ENCODE measurements around the gene NEFH. TPM values are rescaled to one million over a fixed set of nuclear protein-coding genes. Genes with fewer than 3 reads are reported as not detected.

The NEFH gene
- total RNA-seq, 1 donor from 2014 or later, result 2.9 TPM

DNA sequence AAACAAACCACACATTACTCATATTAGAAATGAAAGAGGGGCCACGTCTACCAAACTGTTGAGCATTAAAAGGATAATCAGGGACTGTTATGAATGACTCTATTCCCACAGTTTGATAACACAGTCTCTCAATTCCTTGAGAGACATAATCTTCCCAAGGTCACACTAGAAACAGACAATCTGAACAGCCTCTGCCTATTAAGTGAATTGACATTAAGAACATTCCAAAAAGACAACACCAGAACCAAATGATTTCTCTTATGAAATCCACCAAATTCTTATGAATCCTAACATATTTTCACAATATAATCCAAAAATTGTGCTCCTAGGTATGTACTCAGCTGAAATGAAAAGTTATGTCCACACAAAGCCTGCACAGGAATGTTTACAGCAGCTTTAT lies 37.0 kb upstream of the NEFH start:
- Mint-ChIP-seq H3K36me3 (ENCODE audit: low read depth) (no peaks in the 10 kb centered on the region), H3K4me3 (no peak overlapping the region), H3K27me3 (ENCODE audit: low read depth) (peaks cover 2% of the 10 kb centered on the region), H3K4me1 (peaks cover 3% of the 10 kb centered on the region), H3K9me3 (no peaks in the 10 kb centered on the region), H3K27ac (ENCODE audit: unreplicated experiment) (no peak overlapping the region)
- TF ChIP-seq, protein P1, sequence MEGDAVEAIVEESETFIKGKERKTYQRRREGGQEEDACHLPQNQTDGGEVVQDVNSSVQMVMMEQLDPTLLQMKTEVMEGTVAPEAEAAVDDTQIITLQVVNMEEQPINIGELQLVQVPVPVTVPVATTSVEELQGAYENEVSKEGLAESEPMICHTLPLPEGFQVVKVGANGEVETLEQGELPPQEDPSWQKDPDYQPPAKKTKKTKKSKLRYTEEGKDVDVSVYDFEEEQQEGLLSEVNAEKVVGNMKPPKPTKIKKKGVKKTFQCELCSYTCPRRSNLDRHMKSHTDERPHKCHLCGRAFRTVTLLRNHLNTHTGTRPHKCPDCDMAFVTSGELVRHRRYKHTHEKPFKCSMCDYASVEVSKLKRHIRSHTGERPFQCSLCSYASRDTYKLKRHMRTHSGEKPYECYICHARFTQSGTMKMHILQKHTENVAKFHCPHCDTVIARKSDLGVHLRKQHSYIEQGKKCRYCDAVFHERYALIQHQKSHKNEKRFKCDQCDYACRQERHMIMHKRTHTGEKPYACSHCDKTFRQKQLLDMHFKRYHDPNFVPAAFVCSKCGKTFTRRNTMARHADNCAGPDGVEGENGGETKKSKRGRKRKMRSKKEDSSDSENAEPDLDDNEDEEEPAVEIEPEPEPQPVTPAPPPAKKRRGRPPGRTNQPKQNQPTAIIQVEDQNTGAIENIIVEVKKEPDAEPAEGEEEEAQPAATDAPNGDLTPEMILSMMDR (conservative IDR thresholded peaks at IDR 0.05), result no peak
- no peak for DNase-seq (ENCODE audit: low read depth, low spot score)

DNA sequence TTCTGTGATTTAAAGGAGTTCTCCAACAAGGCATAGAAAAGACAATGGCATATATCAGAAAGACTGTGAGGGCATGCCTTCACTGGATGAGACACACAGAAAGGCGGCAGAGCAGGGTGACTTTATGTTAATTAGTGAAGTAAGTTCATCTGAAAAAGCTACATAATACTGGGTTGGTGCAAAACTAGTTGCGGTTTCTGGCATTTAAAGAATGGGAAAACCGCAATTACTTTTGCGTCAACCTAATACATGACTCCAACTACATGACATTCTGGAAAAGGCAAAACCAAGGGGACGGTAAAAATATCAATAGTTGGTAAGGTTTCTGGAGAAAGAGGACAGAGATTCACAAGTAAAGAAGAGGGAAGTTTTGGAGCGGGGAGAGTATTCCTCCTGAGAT lies 36.6 kb upstream of the NEFH start:
- H3K27ac Mint-ChIP-seq (ENCODE audit: unreplicated experiment), result no peak overlapping the region
- H3K27me3 Mint-ChIP-seq (ENCODE audit: low read depth), result peaks cover 2% of the 10 kb centered on the region
- TF ChIP-seq, protein P1 (conservative IDR thresholded peaks at IDR 0.05), result no peak
- H3K36me3 Mint-ChIP-seq (ENCODE audit: low read depth), result no peaks in the 10 kb centered on the region
- no peak for DNase-seq (ENCODE audit: low read depth, low spot score)
- H3K4me3 Mint-ChIP-seq, result no peak overlapping the region
- H3K9me3 Mint-ChIP-seq, result no peaks in the 10 kb centered on the region
- peaks cover 3% of the 10 kb centered on the region for H3K4me1 Mint-ChIP-seq

DNA sequence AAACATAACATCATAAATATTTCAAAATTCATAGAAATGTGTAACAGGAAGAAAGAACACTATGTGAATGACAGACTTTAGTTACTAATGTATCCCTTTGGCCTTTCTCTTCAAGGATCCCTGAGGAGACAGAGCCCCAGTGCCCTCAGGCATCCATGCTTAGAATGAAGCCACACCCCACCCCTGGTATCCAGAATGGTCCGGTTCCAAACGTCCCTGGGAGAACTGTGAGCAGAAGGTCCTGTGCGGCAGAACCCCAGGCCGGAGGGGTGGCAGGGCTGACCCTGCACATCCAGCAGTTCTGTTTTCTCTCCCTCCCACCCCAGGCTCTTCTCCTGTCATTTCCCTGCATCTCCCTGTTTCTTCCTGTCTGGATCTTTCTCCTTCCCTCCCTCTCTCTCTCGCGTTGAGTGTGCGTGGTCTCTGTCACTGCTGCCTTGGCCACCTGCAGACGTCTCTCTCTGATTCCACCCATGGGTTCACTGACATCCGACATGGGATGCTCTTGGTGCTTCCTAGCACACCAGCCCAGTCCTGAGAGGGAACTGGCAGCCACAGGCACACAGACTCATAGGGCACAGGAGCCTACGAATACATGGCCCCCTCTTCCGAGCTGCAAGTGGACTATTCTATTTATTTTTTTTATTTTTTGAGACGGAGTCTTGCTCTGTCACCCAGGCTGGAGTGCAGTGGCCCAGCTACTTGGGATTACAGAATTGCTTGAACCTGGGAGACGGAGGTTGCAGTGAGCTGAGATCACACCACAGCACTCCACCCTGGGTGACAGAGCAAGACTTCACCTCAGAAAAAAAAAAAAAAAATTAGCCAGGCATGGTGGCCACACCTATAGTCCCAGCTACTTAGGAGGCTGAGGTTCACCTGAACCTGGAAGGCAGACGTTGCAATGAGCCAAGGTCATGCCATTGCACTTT lies 35.9 kb upstream of the NEFH start:
- DNase-seq (ENCODE audit: low read depth, low spot score), result no peak
- Mint-ChIP-seq H3K27me3 (ENCODE audit: low read depth) (peaks cover 2% of the 10 kb centered on the region), H3K27ac (ENCODE audit: unreplicated experiment) (no peak overlapping the region), H3K9me3 (no peaks in the 10 kb centered on the region), H3K4me3 (no peak overlapping the region), H3K4me1 (peaks cover 3% of the 10 kb centered on the region), H3K36me3 (ENCODE audit: low read depth) (no peaks in the 10 kb centered on the region)
- TF ChIP-seq, protein P1 (conservative IDR thresholded peaks at IDR 0.05), result no peak

DNA sequence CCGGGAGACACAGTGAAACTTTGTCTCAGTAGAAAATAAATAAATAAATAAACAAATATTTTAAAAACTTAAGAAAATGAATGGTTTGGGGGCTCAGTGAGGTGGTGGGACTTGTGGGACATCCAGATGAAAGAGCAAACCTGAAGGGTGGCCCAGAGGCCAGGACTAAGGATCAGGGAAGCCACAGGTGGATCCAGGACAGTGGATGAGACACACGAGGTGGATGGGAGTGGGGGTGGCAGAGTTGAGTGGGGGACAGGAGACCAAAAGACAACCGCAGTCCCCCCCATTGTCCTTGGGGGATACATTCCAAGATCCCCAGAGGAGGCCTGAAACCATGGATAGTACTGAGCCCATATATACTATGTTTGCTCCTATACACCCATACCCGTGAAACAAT lies 34.5 kb upstream of the NEFH start:
- TF ChIP-seq, protein P1 (conservative IDR thresholded peaks at IDR 0.05), result no peak
- peaks cover 2% of the 10 kb centered on the region for H3K27me3 Mint-ChIP-seq (ENCODE audit: low read depth)
- no peaks in the 10 kb centered on the region for H3K9me3 Mint-ChIP-seq

DNA sequence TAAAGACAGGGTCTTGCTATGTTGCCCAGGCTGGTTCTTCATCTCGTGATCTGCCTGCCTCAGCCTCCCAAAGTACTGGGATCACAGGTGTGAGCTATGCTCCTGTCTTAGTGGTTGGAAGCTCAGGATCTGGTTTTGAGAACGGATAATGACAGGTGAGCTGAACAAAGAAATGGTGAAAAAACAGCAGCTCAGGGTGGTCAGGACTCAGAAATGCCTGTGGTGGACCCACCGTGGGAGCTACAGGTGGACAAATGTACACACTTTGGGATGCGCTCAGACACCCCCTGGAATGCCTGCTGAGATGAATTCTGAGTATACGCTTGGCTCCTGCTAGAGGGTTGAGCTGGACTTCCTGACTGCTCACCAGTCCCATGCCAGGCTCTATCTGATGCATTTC lies 32.1 kb upstream of the NEFH start:
- no peaks in the 10 kb centered on the region for H3K36me3 Mint-ChIP-seq (ENCODE audit: low read depth)
- H3K9me3 Mint-ChIP-seq, result no peaks in the 10 kb centered on the region
- H3K27ac Mint-ChIP-seq (ENCODE audit: unreplicated experiment), result no peak overlapping the region
- peaks cover 8% of the 10 kb centered on the region for H3K4me1 Mint-ChIP-seq
- TF ChIP-seq, protein P1 (conservative IDR thresholded peaks at IDR 0.05), result no peak
- no peak overlapping the region for H3K4me3 Mint-ChIP-seq
- DNase-seq (ENCODE audit: low read depth, low spot score), result no peak
- peaks cover 2% of the 10 kb centered on the region for H3K27me3 Mint-ChIP-seq (ENCODE audit: low read depth)

More for the DNA sequence above, 34.5 kb upstream of the NEFH start:
- H3K4me3 Mint-ChIP-seq, result no peak overlapping the region
- peaks cover 8% of the 10 kb centered on the region for H3K4me1 Mint-ChIP-seq
- DNase-seq (ENCODE audit: low read depth, low spot score), result no peak
- no peak overlapping the region for H3K27ac Mint-ChIP-seq (ENCODE audit: unreplicated experiment)
- H3K36me3 Mint-ChIP-seq (ENCODE audit: low read depth), result no peaks in the 10 kb centered on the region

Data from neural crest cell (in vitro differentiated cells).